Astrocyte (in vitro differentiated cells and primary cell): ENCODE results near the gene SLC38A1. TPM values are rescaled to one million over a fixed set of nuclear protein-coding genes. Genes with fewer than 3 reads are reported as not detected.

Experiments used
- DNase-seq: peaks from one replicate; pipeline ENCODE4 v3.0.0-alpha.2; 2010; ENCODE audit warnings: low read depth
- FAIRE-seq: peaks from 2 replicates; lab custom pipeline; 2011; peaks lifted over from hg19 to GRCh38; lab: Jason Lieb, UNC
- H2AFZ ChIP-seq: 2 replicates; pipeline ENCODE4 v1.6.0; 2012; ENCODE audit warnings: low read depth, low read length, inconsistent platforms
- H3K27ac ChIP-seq: 2 replicates; pipeline ENCODE4 v1.5.1; 2011; ENCODE audit warnings: low read depth, low read length, inconsistent platforms
- H3K27me3 ChIP-seq: 2 replicates; pipeline ENCODE4 v1.6.0; 2011; ENCODE audit warnings: low read length, inconsistent platforms; ENCODE audit not compliant: insufficient read depth
- H3K36me3 ChIP-seq: 2 replicates; pipeline ENCODE4 v1.5.1; 2011; ENCODE audit warnings: low read length, inconsistent platforms; ENCODE audit not compliant: insufficient read depth
- H3K4me1 ChIP-seq: 2 replicates; pipeline ENCODE4 v1.5.1; 2011; ENCODE audit warnings: low read length, inconsistent platforms; ENCODE audit not compliant: insufficient read depth
- H3K4me2 ChIP-seq: 2 replicates; pipeline ENCODE4 v1.6.0; 2012; ENCODE audit warnings: low read length, inconsistent platforms
- H3K4me3 ChIP-seq: 2 replicates; pipeline ENCODE4 v1.5.1; 2011; ENCODE audit warnings: low read depth, mild to moderate bottlenecking, low read length, inconsistent platforms; ENCODE audit not compliant: insufficient read depth
- H3K79me2 ChIP-seq: 2 replicates; pipeline ENCODE4 v1.6.0; 2012; ENCODE audit warnings: mild to moderate bottlenecking, low read length, inconsistent platforms; ENCODE audit not compliant: insufficient read depth
- H3K9ac ChIP-seq: 2 replicates; pipeline ENCODE4 v1.6.0; 2012; ENCODE audit warnings: mild to moderate bottlenecking, low read length, inconsistent platforms
- H3K9me3 ChIP-seq: 2 replicates; pipeline ENCODE4 v1.5.1; 2012; ENCODE audit warnings: low read depth, mild to moderate bottlenecking, low read length, inconsistent platforms; ENCODE audit not compliant: insufficient read depth
- H4K20me1 ChIP-seq: 2 replicates; pipeline ENCODE4 v1.6.0; 2012; ENCODE audit warnings: low read length, inconsistent platforms; ENCODE audit not compliant: insufficient read depth
- H3K27ac Mint-ChIP-seq: one replicate; pipeline ENCODE4 v1.8.0; 2021; ENCODE audit warnings: mild to moderate bottlenecking, mixed read lengths; ENCODE audit not compliant: unreplicated experiment
- H3K27me3 Mint-ChIP-seq: one replicate; pipeline ENCODE4 v1.8.0; 2021; ENCODE audit warnings: low read depth, mixed read lengths; ENCODE audit not compliant: unreplicated experiment
- H3K36me3 Mint-ChIP-seq: one replicate; pipeline ENCODE4 v1.8.0; 2021; ENCODE audit warnings: low read depth, mixed read lengths; ENCODE audit not compliant: unreplicated experiment
- H3K4me1 Mint-ChIP-seq: one replicate; pipeline ENCODE4 v1.8.0; 2021; ENCODE audit warnings: low read depth, mixed read lengths; ENCODE audit not compliant: unreplicated experiment
- H3K4me3 Mint-ChIP-seq: one replicate; pipeline ENCODE4 v1.8.0; 2021; ENCODE audit warnings: mild to moderate bottlenecking, moderate library complexity, mixed read lengths; ENCODE audit not compliant: unreplicated experiment
- H3K9me3 Mint-ChIP-seq: one replicate; pipeline ENCODE4 v1.8.0; 2021; ENCODE audit warnings: mild to moderate bottlenecking, mixed read lengths; ENCODE audit not compliant: unreplicated experiment
- CTCF ChIP-seq: IDR thresholded peaks from 2 replicates; pipeline ENCODE4 v1.5.1; 2011; ENCODE audit warnings: low read depth, mild to moderate bottlenecking, inconsistent platforms, low read length, moderate library complexity; ENCODE audit not compliant: insufficient read depth
- EZH2 ChIP-seq: IDR thresholded peaks from 2 replicates; pipeline ENCODE4 v1.6.1; 2012; ENCODE audit warnings: mild to moderate bottlenecking, low read length, inconsistent platforms; ENCODE audit not compliant: insufficient read depth
- total RNA-seq: library from RNA; stranded (reverse); gene quantifications from 2 replicates; pipeline ENCODE4 v1.2.1, GENCODE V29; 2021

Gene SLC38A1
- total RNA-seq, 1 donor from 2014 or later: 160 TPM

DNA sequence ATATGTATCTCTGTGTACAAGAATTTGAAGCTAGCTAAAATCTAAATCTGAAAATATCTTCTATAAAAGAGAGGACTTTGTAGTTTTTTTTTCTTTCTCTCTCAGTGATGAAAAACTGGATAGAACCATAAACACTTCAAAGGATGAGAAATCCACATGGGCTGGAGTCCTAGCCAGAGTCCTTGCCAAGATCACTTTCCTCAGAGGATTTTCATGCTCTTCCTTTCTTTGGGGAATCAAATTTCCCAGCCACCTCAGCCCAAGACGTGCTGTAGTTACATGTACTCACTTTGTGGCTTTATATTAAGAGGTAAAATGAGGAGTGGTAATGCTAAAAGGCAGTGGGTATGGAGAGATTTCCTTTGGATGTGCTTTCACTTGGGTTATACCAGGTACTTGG lies 110.3 kb downstream of the SLC38A1 start:
- Mint-ChIP-seq H3K36me3 (no peaks in the 10 kb centered on the region), H3K4me1 (no peaks in the 10 kb centered on the region), H3K9me3 (no peaks in the 10 kb centered on the region), H3K27me3 (peaks cover 1% of the 10 kb centered on the region), H3K4me3 (no peak overlapping the region), H3K27ac (no peak overlapping the region)
- DNase-seq: peak; percentile 22
- Histone ChIP-seq H3K4me3 (no peak overlapping the region), H3K27ac (no peak overlapping the region), H3K79me2 (no peaks in the 10 kb centered on the region), H3K9ac (no peak overlapping the region), H3K27me3 (no peaks in the 10 kb centered on the region), H3K4me1 (peaks cover 20% of the 10 kb centered on the region), H3K9me3 (no peaks in the 10 kb centered on the region), H4K20me1 (no peaks in the 10 kb centered on the region), H3K4me2 (no peak overlapping the region), H3K36me3 (no peaks in the 10 kb centered on the region), H2AFZ (no peak overlapping the region)
- TF ChIP-seq CTCF: no peak
- no peak for TF ChIP-seq EZH2
- FAIRE-seq: no peak

- H3K27ac Mint-ChIP-seq: peak overlapping the region; percentile 37
Measured at GRCh38 chr12:46154221-46154985, 114.4 kb downstream of the SLC38A1 start.

More at GRCh38 chr12:46154221-46154985, 114.4 kb downstream of the SLC38A1 start:
- Histone ChIP-seq H3K27me3 (no peaks in the 10 kb centered on the region), H2AFZ (no peak overlapping the region), H4K20me1 (no peaks in the 10 kb centered on the region), H3K4me1 (peaks cover 12% of the 10 kb centered on the region), H3K36me3 (no peaks in the 10 kb centered on the region), H3K9ac (peak overlapping the region; percentile 39), H3K9me3 (no peaks in the 10 kb centered on the region), H3K4me2 (peak overlapping the region; percentile 32), H3K4me3 (no peak overlapping the region), H3K79me2 (no peaks in the 10 kb centered on the region), H3K27ac (peak overlapping the region; percentile 15)
- no peaks in the 10 kb centered on the region for H3K4me1 Mint-ChIP-seq
- no peaks in the 10 kb centered on the region for H3K36me3 Mint-ChIP-seq
- H3K4me3 Mint-ChIP-seq: no peak overlapping the region
- H3K9me3 Mint-ChIP-seq: no peaks in the 10 kb centered on the region
- FAIRE-seq (peak; percentile 67), DNase-seq (peak; percentile 64)
- no peak for TF ChIP-seq EZH2
- no peak for TF ChIP-seq CTCF
- H3K27me3 Mint-ChIP-seq: peaks cover 1% of the 10 kb centered on the region
